K562 (cell line): Measurements from ENCODE around the gene GIT2. TPM values are rescaled to one million over a fixed set of nuclear protein-coding genes. Genes with fewer than 3 reads are reported as not detected.

Source experiments
- CHAMP1 ChIP-seq: fragments of 450-650 bp; IDR thresholded peaks from 2 replicates; pipeline ENCODE4 v1.6.1; 2016; ENCODE audit warnings: mild to moderate bottlenecking
- CHD7 ChIP-seq: fragments of 200-600 bp; sonication (generic); IDR thresholded peaks from one replicate; pipeline ENCODE4 v1.6.1; 2012; ENCODE audit warnings: mild to moderate bottlenecking, low read depth, low read length, inconsistent platforms
- ETV1 ChIP-seq: fragments of 450-650 bp; conservative IDR thresholded peaks from 2 replicates; pipeline ENCODE4 v1.6.1; 2016; ENCODE audit warnings: missing genetic modification characterization, control low read depth, low read depth, missing compliant biosample characterization
- NR1H2 ChIP-seq: sonication (generic); formaldehyde crosslinking; IDR thresholded peaks from 2 replicates; pipeline ENCODE4 v1.4.0; 2020; ENCODE audit warnings: mild to moderate bottlenecking, missing genetic modification reagents
- polyA plus RNA-seq, 8 experiments: library from polyadenylated mRNA; depleted of rRNA in 4 of 8; stranded (reverse) in 5 of 8; unstranded in 3 of 8; fragments of >200 nt; fragmentation: Nextera tagmentation in 2 of 8; fragmentation: Illumina TruSeq in 1 of 8; extraction: Ambion mirVana in 2 of 8; extraction: Trizol in 1 of 8; gene quantifications; 2 replicates each; pipeline versions ENCODE4 v1.2.1 to v1.2.3, GENCODE V29; 2011 to 2014; ENCODE audit warnings: inconsistent platforms in 1 of 8, missing spikeins in 1 of 8
- total RNA-seq, 7 experiments: library from RNA; depleted of rRNA in 6 of 7; stranded (reverse); fragments of >200 nt in 6 of 7; fragmentation: Illumina TruSeq in 2 of 7; extraction: Trizol in 2 of 7; gene quantifications; 2 replicates each; pipeline versions ENCODE4 v1.2.1 to v1.2.3, GENCODE V29; 2011 to 2021; ENCODE audit warnings: low replicate concordance in 1 of 7

Gene GIT2
- total and polyA plus RNA-seq, 9 of the 15 experiments (the other 6 are each of a cell fraction or from before 2014, with no cell fraction given) = 4.0 to 30.4 (median 23.5) TPM

GRCh38 chr12:109949089-109949488 lies 47.1 kb downstream of the GIT2 start (continued):
- TF ChIP-seq CHD7 (no peak), ETV1 (tag) (no peak), CHAMP1 (no peak), NR1H2 (CRISPR knock-in tag) (no peak)
